ENCODE measurements around the gene WBP11. TPM values are rescaled to one million over a fixed set of nuclear protein-coding genes. Genes with fewer than 3 reads are reported as not detected.

WBP11 gene
- polyA plus RNA-seq, 4 donors, result 12.2 to 44.5 (median 17.0) TPM

GRCh38 chr12:14844401-14844800 lies 41.1 kb upstream of the WBP11 start:
- FAIRE-seq (no peak), DNase-seq (no peak)
- Histone ChIP-seq H3K27me3 (ENCODE audit: control insufficient read depth in 3 of 3, insufficient read depth in 3 of 3, low read length in 3 of 3) (no peaks in the 10 kb centered on the region), H3K4me1 (ENCODE audit: control insufficient read depth in 3 of 3, insufficient read depth in 2 of 3, low read depth in 1 of 3, low read length in 2 of 3) (peaks cover 0 to 25% (median 9%) of the 10 kb centered on the region in 3 donors), H3K36me3 (ENCODE audit: control insufficient read depth in 3 of 3, insufficient read depth in 2 of 3, low read depth in 1 of 3, low read length in 3 of 3) (no peaks in the 10 kb centered on the region), H3K27ac (ENCODE audit: low read depth in 1 of 3, low read length in 2 of 3) (no peak overlapping the region), H3K9me3 (ENCODE audit: control insufficient read depth in 2 of 2, insufficient read depth in 1 of 2, low read depth in 1 of 2, low read length in 1 of 2) (no peaks in the 10 kb centered on the region), H3K4me3 (ENCODE audit: low read depth in 1 of 3, low read length in 3 of 3) (no peak overlapping the region)

GRCh38 chr12:14843425-14843887 lies 40.2 kb upstream of the WBP11 start, which contains the start of gene ART4:
Gene ART4 (minus strand): TSS chr12:14843526. CDS start chr12:14843113, 413 bp downstream.
- WGBS, 3 donors, result 57 to 71% (median 64%) methylated on average over 10 of the region's 10 CpGs
- peaks cover 0 to 25% (median 9%) of the 10 kb centered on the region in 3 donors for H3K4me1 ChIP-seq (ENCODE audit: control insufficient read depth in 3 of 3, insufficient read depth in 2 of 3, low read depth in 1 of 3, low read length in 2 of 3)
- FAIRE-seq (no peak), DNase-seq (peak in 1 of 2 donors; percentile 52)
- H3K27ac ChIP-seq (ENCODE audit: low read depth in 1 of 3, low read length in 2 of 3), result peak within 1 kb of the TSS in 2 of 3 donors; percentile 32 to 45
- H3K36me3 ChIP-seq (ENCODE audit: control insufficient read depth in 3 of 3, insufficient read depth in 2 of 3, low read depth in 1 of 3, low read length in 3 of 3), result no peaks in the 10 kb centered on the region
- H3K4me3 ChIP-seq (ENCODE audit: low read depth in 1 of 3, low read length in 3 of 3), result no peak within 1 kb of the TSS
- no peaks in the 10 kb centered on the region for H3K27me3 ChIP-seq (ENCODE audit: control insufficient read depth in 3 of 3, insufficient read depth in 3 of 3, low read length in 3 of 3)
- peaks cover 0 to 3% of the 10 kb centered on the region in 2 donors for H3K9me3 ChIP-seq (ENCODE audit: control insufficient read depth in 2 of 2, insufficient read depth in 1 of 2, low read depth in 1 of 2, low read length in 1 of 2)

GRCh38 chr12:14842315-14842714 lies 39.0 kb upstream of the WBP11 start:
- no peaks in the 10 kb centered on the region for H3K36me3 ChIP-seq (ENCODE audit: control insufficient read depth in 3 of 3, insufficient read depth in 2 of 3, low read depth in 1 of 3, low read length in 3 of 3)
- DNase-seq (peak in 1 of 2 donors; percentile 39), FAIRE-seq (no peak)
- no peaks in the 10 kb centered on the region for H3K27me3 ChIP-seq (ENCODE audit: control insufficient read depth in 3 of 3, insufficient read depth in 3 of 3, low read length in 3 of 3)
- H3K9me3 ChIP-seq (ENCODE audit: control insufficient read depth in 2 of 2, insufficient read depth in 1 of 2, low read depth in 1 of 2, low read length in 1 of 2), result peaks cover 0 to 3% of the 10 kb centered on the region in 2 donors
- no peak overlapping the region for H3K4me3 ChIP-seq (ENCODE audit: low read depth in 1 of 3, low read length in 3 of 3)
- H3K4me1 ChIP-seq (ENCODE audit: control insufficient read depth in 3 of 3, insufficient read depth in 2 of 3, low read depth in 1 of 3, low read length in 2 of 3), result peaks cover 0 to 25% (median 9%) of the 10 kb centered on the region in 3 donors
- WGBS, 3 donors, result 33 to 57% (median 51%) methylated on average over 3 of the region's 3 CpGs
- peak overlapping the region in 1 of 3 donors; percentile 45 for H3K27ac ChIP-seq (ENCODE audit: low read depth in 1 of 3, low read length in 2 of 3)

GRCh38 chr12:14841761-14842160 lies 38.5 kb upstream of the WBP11 start:
- FAIRE-seq (no peak), DNase-seq (peak in 1 of 2 donors; percentile 26)
- H3K27me3 ChIP-seq (ENCODE audit: control insufficient read depth in 3 of 3, insufficient read depth in 3 of 3, low read length in 3 of 3), result no peaks in the 10 kb centered on the region
- WGBS, 3 donors, result 55 to 83% (median 76%) methylated on average over 3 of the region's 3 CpGs
- peaks cover 0 to 25% (median 9%) of the 10 kb centered on the region in 3 donors for H3K4me1 ChIP-seq (ENCODE audit: control insufficient read depth in 3 of 3, insufficient read depth in 2 of 3, low read depth in 1 of 3, low read length in 2 of 3)
- peak overlapping the region in 2 of 3 donors; percentile 45 to 77 for H3K27ac ChIP-seq (ENCODE audit: low read depth in 1 of 3, low read length in 2 of 3)
- no peaks in the 10 kb centered on the region for H3K36me3 ChIP-seq (ENCODE audit: control insufficient read depth in 3 of 3, insufficient read depth in 2 of 3, low read depth in 1 of 3, low read length in 3 of 3)
- H3K9me3 ChIP-seq (ENCODE audit: control insufficient read depth in 2 of 2, insufficient read depth in 1 of 2, low read depth in 1 of 2, low read length in 1 of 2), result peaks cover 0 to 3% of the 10 kb centered on the region in 2 donors
- no peak overlapping the region for H3K4me3 ChIP-seq (ENCODE audit: low read depth in 1 of 3, low read length in 3 of 3)

GRCh38 chr12:14840616-14841015 lies 37.3 kb upstream of the WBP11 start:
- Histone ChIP-seq H3K4me3 (ENCODE audit: low read depth in 1 of 3, low read length in 3 of 3) (no peak overlapping the region), H3K27ac (ENCODE audit: low read depth in 1 of 3, low read length in 2 of 3) (peak overlapping the region in 1 of 3 donors; percentile 12)

GRCh38 chr12:14839262-14839661 lies 36.0 kb upstream of the WBP11 start:
- Histone ChIP-seq H3K36me3 (ENCODE audit: control insufficient read depth in 3 of 3, insufficient read depth in 2 of 3, low read depth in 1 of 3, low read length in 3 of 3) (no peaks in the 10 kb centered on the region), H3K4me1 (ENCODE audit: control insufficient read depth in 3 of 3, insufficient read depth in 2 of 3, low read depth in 1 of 3, low read length in 2 of 3) (peaks cover 0 to 25% (median 9%) of the 10 kb centered on the region in 3 donors)

More at GRCh38 chr12:14840616-14841015, 37.3 kb upstream of the WBP11 start:
- H3K9me3 ChIP-seq (ENCODE audit: control insufficient read depth in 2 of 2, insufficient read depth in 1 of 2, low read depth in 1 of 2, low read length in 1 of 2), result peaks cover 0 to 3% of the 10 kb centered on the region in 2 donors
- H3K36me3 ChIP-seq (ENCODE audit: control insufficient read depth in 3 of 3, insufficient read depth in 2 of 3, low read depth in 1 of 3, low read length in 3 of 3), result no peaks in the 10 kb centered on the region
- WGBS, 3 donors, result 67 to 83% (median 78%) methylated on average over 4 of the region's 4 CpGs
- H3K27me3 ChIP-seq (ENCODE audit: control insufficient read depth in 3 of 3, insufficient read depth in 3 of 3, low read length in 3 of 3), result no peaks in the 10 kb centered on the region
- DNase-seq, result peak in 1 of 2 donors; percentile 18
- FAIRE-seq, result no peak
- H3K4me1 ChIP-seq (ENCODE audit: control insufficient read depth in 3 of 3, insufficient read depth in 2 of 3, low read depth in 1 of 3, low read length in 2 of 3), result peaks cover 0 to 25% (median 9%) of the 10 kb centered on the region in 3 donors

GRCh38 chr12:14836336-14837210 lies 33.3 kb upstream of the WBP11 start:
- Histone ChIP-seq H3K9me3 (ENCODE audit: control insufficient read depth in 2 of 2, insufficient read depth in 1 of 2, low read depth in 1 of 2, low read length in 1 of 2) (peaks cover 0 to 3% of the 10 kb centered on the region in 2 donors), H3K4me3 (ENCODE audit: low read depth in 1 of 3, low read length in 3 of 3) (no peak overlapping the region), H3K27me3 (ENCODE audit: control insufficient read depth in 3 of 3, insufficient read depth in 3 of 3, low read length in 3 of 3) (no peaks in the 10 kb centered on the region), H3K27ac (ENCODE audit: low read depth in 1 of 3, low read length in 2 of 3) (no peak overlapping the region), H3K4me1 (ENCODE audit: control insufficient read depth in 3 of 3, insufficient read depth in 2 of 3, low read depth in 1 of 3, low read length in 2 of 3) (peaks cover 0 to 9% (median 2%) of the 10 kb centered on the region in 3 donors), H3K36me3 (ENCODE audit: control insufficient read depth in 3 of 3, insufficient read depth in 2 of 3, low read depth in 1 of 3, low read length in 3 of 3) (no peaks in the 10 kb centered on the region)
- FAIRE-seq (no peak), DNase-seq (peak in 1 of 2 donors; percentile 31)
- 64 to 75% (median 66%) methylated on average over 7 of the region's 7 CpGs for WGBS, 3 donors

More at GRCh38 chr12:14839262-14839661, 36.0 kb upstream of the WBP11 start:
- no peak for DNase-seq
- Histone ChIP-seq H3K9me3 (ENCODE audit: control insufficient read depth in 2 of 2, insufficient read depth in 1 of 2, low read depth in 1 of 2, low read length in 1 of 2) (peaks cover 0 to 3% of the 10 kb centered on the region in 2 donors), H3K27me3 (ENCODE audit: control insufficient read depth in 3 of 3, insufficient read depth in 3 of 3, low read length in 3 of 3) (no peaks in the 10 kb centered on the region), H3K27ac (ENCODE audit: low read depth in 1 of 3, low read length in 2 of 3) (no peak overlapping the region), H3K4me3 (ENCODE audit: low read depth in 1 of 3, low read length in 3 of 3) (no peak overlapping the region)
- 94 to 98% (median 95%) methylated on average over 1 of the region's 1 CpG for WGBS, 3 donors
- FAIRE-seq, result no peak

GRCh38 chr12:14834509-14834908 lies 31.2 kb upstream of the WBP11 start:
- H3K36me3 ChIP-seq (ENCODE audit: control insufficient read depth in 3 of 3, insufficient read depth in 2 of 3, low read depth in 1 of 3, low read length in 3 of 3), result no peaks in the 10 kb centered on the region

More at GRCh38 chr12:14834509-14834908, 31.2 kb upstream of the WBP11 start:
- Histone ChIP-seq H3K4me3 (ENCODE audit: low read depth in 1 of 3, low read length in 3 of 3) (no peak overlapping the region), H3K9me3 (ENCODE audit: control insufficient read depth in 2 of 2, insufficient read depth in 1 of 2, low read depth in 1 of 2, low read length in 1 of 2) (peaks cover 0 to 3% of the 10 kb centered on the region in 2 donors), H3K27ac (ENCODE audit: low read depth in 1 of 3, low read length in 2 of 3) (no peak overlapping the region), H3K27me3 (ENCODE audit: control insufficient read depth in 3 of 3, insufficient read depth in 3 of 3, low read length in 3 of 3) (no peaks in the 10 kb centered on the region), H3K4me1 (ENCODE audit: control insufficient read depth in 3 of 3, insufficient read depth in 2 of 3, low read depth in 1 of 3, low read length in 2 of 3) (no peaks in the 10 kb centered on the region)
- no peak for DNase-seq
- no peak for FAIRE-seq
